HepG2 (cell line): ENCODE measurements around the gene MAPK13. TPM values are rescaled to one million over a fixed set of nuclear protein-coding genes. Genes with fewer than 3 reads are reported as not detected.

Experiments
- ATAC-seq: fragments of 200-7000 bp; cut with Tn5 transposase; 3 replicates; pipeline ENCODE4 v1.9.1; 2020; ENCODE audit warnings: mild to moderate bottlenecking, moderate library complexity
- BruUV-seq: library from RNA; stranded (reverse); fragments of 400-500 nt; replicated peaks from 2 replicates; lab custom pipeline; 2021; lab: Mats Ljungman, UMichigan
- CTCF ChIA-PET: fragments of 300-600 bp; formaldehyde crosslinking; extraction: SDS; loops from one replicate; lab custom pipeline; 2021; ENCODE audit warnings: low total read pairs, inconsistent platforms, low intra/inter-chr PET ratio; lab: Yijun Ruan, JAX
- POLR2A ChIA-PET: fragments of 350-600 bp; sonication (Branson Sonifier 250); formaldehyde crosslinking; loops from one replicate; lab custom pipeline; 2020; ENCODE audit warnings: antibody characterized with exemption, inconsistent platforms; lab: Yijun Ruan, JAX
- DNase-seq: peaks from one replicate; pipeline ENCODE4 v3.0.0-alpha.2; 2015; ENCODE audit warnings: low spot score
- FAIRE-seq: peaks from 3 replicates; lab custom pipeline; 2011; peaks lifted over from hg19 to GRCh38; lab: Jason Lieb, UNC
- H2AFZ ChIP-seq: one replicate; pipeline ENCODE4 v1.6.1; 2011; ENCODE audit warnings: low read length, inconsistent platforms
- H3K27ac ChIP-seq: fragments of 300-600 bp; 3 replicates; pipeline ENCODE4 v1.8.0; 2011; ENCODE audit warnings: mixed run types, mild to moderate bottlenecking, mixed read lengths, low read length, inconsistent platforms; ENCODE audit not compliant: insufficient read depth; ENCODE audit errors: extremely low read length
- H3K27me3 ChIP-seq, 2 experiments: fragments of 200-600 bp in 1 of 2; 2 replicates in 1 of 2; 3 replicates in 1 of 2; pipeline versions ENCODE4 v1.6.0 to v1.8.0; 2011; ENCODE audit warnings: low read length in 2 of 2, mild to moderate bottlenecking in 2 of 2, moderate library complexity in 2 of 2, inconsistent platforms in 1 of 2; ENCODE audit not compliant: insufficient read depth in 2 of 2, control insufficient read depth in 1 of 2
- H3K36me3 ChIP-seq, 2 experiments: fragments of 200-600 bp in 1 of 2; replicated peaks in 1 of 2; 2 replicates in 1 of 2; 3 replicates in 1 of 2; pipeline versions ENCODE4 v1.5.1 to v1.8.0; 2011; ENCODE audit warnings: low read length in 2 of 2, inconsistent platforms in 1 of 2; ENCODE audit not compliant: insufficient read depth in 2 of 2, control insufficient read depth in 1 of 2
- H3K4me1 ChIP-seq: 2 replicates; pipeline ENCODE4 v1.5.1; 2012; ENCODE audit warnings: low read length, inconsistent platforms; ENCODE audit not compliant: insufficient read depth
- H3K4me2 ChIP-seq: 2 replicates; pipeline ENCODE4 v1.6.0; 2011; ENCODE audit warnings: low read depth, low read length, inconsistent platforms
- H3K4me3 ChIP-seq, 3 experiments: fragments of 200-600 bp in 1 of 3; sonication (generic), shearing (Covaris generic) in 1 of 3; replicated peaks in 1 of 3; 2 replicates each; pipeline ENCODE4 v1.5.1; 2011 to 2016; ENCODE audit warnings: low read length in 3 of 3, inconsistent platforms in 2 of 3, low read depth in 2 of 3, mild to moderate bottlenecking in 2 of 3, control low read depth in 1 of 3, mixed read lengths in 1 of 3; ENCODE audit not compliant: insufficient read depth in 1 of 3
- H3K79me2 ChIP-seq: one replicate; pipeline ENCODE4 v1.6.1; 2011; ENCODE audit warnings: low read length, inconsistent platforms; ENCODE audit not compliant: insufficient read depth
- H3K9ac ChIP-seq: 2 replicates; pipeline ENCODE4 v1.6.0; 2011; ENCODE audit warnings: mild to moderate bottlenecking, low read depth, low read length, inconsistent platforms; ENCODE audit not compliant: insufficient read depth
- H3K9me3 ChIP-seq: 2 replicates; pipeline ENCODE4 v1.5.1; 2012; ENCODE audit warnings: mild to moderate bottlenecking, low read length
- H4K20me1 ChIP-seq: 2 replicates; pipeline ENCODE4 v1.6.0; 2011; ENCODE audit warnings: inconsistent platforms, mild to moderate bottlenecking, low read length, moderate library complexity; ENCODE audit not compliant: insufficient read depth
- CENPT ChIP-seq: sonication (generic); formaldehyde crosslinking; IDR thresholded peaks from 2 replicates; pipeline ENCODE4 v1.8.0; 2022; ENCODE audit warnings: low read depth, mild to moderate bottlenecking, moderate library complexity, missing genetic modification reagents
- CHD4 ChIP-seq: fragments of 200-600 bp; sonication (generic); IDR thresholded peaks from 2 replicates; pipeline ENCODE4 v1.7.0; 2017; ENCODE audit warnings: mild to moderate bottlenecking, low read length, borderline replicate concordance
- MED8 ChIP-seq: sonication (generic); formaldehyde crosslinking; IDR thresholded peaks from 2 replicates; pipeline ENCODE4 v1.8.1; 2023; ENCODE audit warnings: mild to moderate bottlenecking, missing genetic modification reagents; ENCODE audit not compliant: insufficient replicate concordance
- MXD4 ChIP-seq: IDR thresholded peaks from 2 replicates; pipeline ENCODE4 v1.6.1; 2016; ENCODE audit warnings: mild to moderate bottlenecking, missing biosample characterization, missing genetic modification reagents
- SRSF1 ChIP-seq: fragments of 200-400 bp; formaldehyde crosslinking; optimal IDR thresholded peaks from 2 replicates; pipeline ENCODE3; 2017; ENCODE audit warnings: mild to moderate bottlenecking, low read depth, low read length, moderate library complexity
- STAT5B ChIP-seq: sonication (generic); formaldehyde crosslinking; IDR thresholded peaks from 2 replicates; pipeline ENCODE4 v1.4.0; 2020; ENCODE audit warnings: missing genetic modification reagents
- TMF1 ChIP-seq: sonication (generic); formaldehyde crosslinking; IDR thresholded peaks from 2 replicates; pipeline ENCODE4 v1.8.1; 2022; ENCODE audit warnings: low read depth, missing genetic modification reagents
- ZNF30 ChIP-seq: sonication (generic); formaldehyde crosslinking; IDR thresholded peaks from 2 replicates; pipeline ENCODE4 v1.5.0; 2020; ENCODE audit warnings: mild to moderate bottlenecking, missing genetic modification reagents
- ZNF44 ChIP-seq: sonication (generic); formaldehyde crosslinking; IDR thresholded peaks from 2 replicates; pipeline ENCODE4 v1.5.1; 2020; ENCODE audit warnings: mild to moderate bottlenecking, missing genetic modification reagents
- ZNF530 ChIP-seq: sonication (generic); formaldehyde crosslinking; IDR thresholded peaks from 2 replicates; pipeline ENCODE4 v1.5.0; 2020; ENCODE audit warnings: low read depth, mild to moderate bottlenecking, missing genetic modification reagents
- ZNF547 ChIP-seq: sonication (generic); formaldehyde crosslinking; IDR thresholded peaks from 2 replicates; pipeline ENCODE4 v1.5.1; 2020; ENCODE audit warnings: mild to moderate bottlenecking, missing genetic modification reagents
- ZNF558 ChIP-seq: sonication (generic); formaldehyde crosslinking; IDR thresholded peaks from 2 replicates; pipeline ENCODE4 v1.9.0; 2022; ENCODE audit warnings: mild to moderate bottlenecking, missing genetic modification reagents, borderline replicate concordance
- ZNF7 ChIP-seq: IDR thresholded peaks from 2 replicates; pipeline ENCODE4 v1.6.1; 2016; ENCODE audit warnings: missing biosample characterization, missing genetic modification reagents
- WGBS: methylation state at CpG from one replicate; pipeline ENCODE4 v1.1.6; 2017; ENCODE audit warnings: low lambda C conversion rate; 5-methylcytosine and 5-hydroxymethylcytosine counted together
- in situ Hi-C: cut with HindIII; loops from 2 replicates; pipeline ENCODE4 v1.10.0; 2017; ENCODE audit warnings: low pct_unique_long_range_greater_than_20kb; ENCODE audit not compliant: extremely low pct_ligation_motif_present
- intact Hi-C: fragments of 100-400 bp; cut with micrococcal nuclease; formaldehyde crosslinking; loops from one replicate; pipeline ENCODE4 v1.10.0; 2022; ENCODE audit not compliant: unreplicated experiment
- polyA plus RNA-seq, 8 experiments: library from polyadenylated mRNA; depleted of rRNA in 3 of 8; stranded (reverse) in 7 of 8; unstranded in 1 of 8; fragments of >200 nt; fragmentation: Illumina TruSeq in 4 of 8; extraction: Trizol in 4 of 8; gene quantifications; 2 replicates each; pipeline versions ENCODE4 v1.2.1 to v1.2.3, GENCODE V29; 2011 to 2016; ENCODE audit warnings: low read depth in 4 of 8, missing spikeins in 1 of 8, mixed read lengths in 1 of 8; ENCODE audit not compliant: insufficient read depth in 1 of 8
- total RNA-seq, 5 experiments: library from RNA; depleted of rRNA; stranded (reverse); fragments of >200 nt; fragmentation: Illumina TruSeq; extraction: Trizol; gene quantifications; 2 replicates each; pipeline ENCODE4 v1.2.3, GENCODE V29; 2016; ENCODE audit warnings: low read depth in 1 of 5
- TF ChIP-seq, protein P1 (sequence below): IDR thresholded peaks from 2 replicates; pipeline ENCODE4 v1.6.1; 2016; ENCODE audit warnings: low read depth, control low read depth
- TF ChIP-seq, protein P2 (sequence below): sonication (generic); formaldehyde crosslinking; IDR thresholded peaks from 2 replicates; pipeline ENCODE4 v1.4.0; 2020; ENCODE audit warnings: low read depth, mild to moderate bottlenecking, missing genetic modification reagents
- TF ChIP-seq, protein P3 (sequence below): fragments of 450-650 bp; IDR thresholded peaks from 2 replicates; pipeline ENCODE4 v1.6.1; 2017; ENCODE audit warnings: mild to moderate bottlenecking
- TF ChIP-seq, protein P4 (sequence below): IDR thresholded peaks from 2 replicates; pipeline ENCODE4 v1.6.1; 2016; ENCODE audit warnings: mild to moderate bottlenecking
- TF ChIP-seq, protein P5 (sequence below): IDR thresholded peaks from 2 replicates; pipeline ENCODE4 v1.6.1; 2016

The MAPK13 gene
- total and polyA plus RNA-seq, 2 of the 13 experiments (the other 11 are each of a cell fraction or from before 2014, with no cell fraction given), result 12.7 to 43.4 TPM

- TF ChIP-seq, protein P1, sequence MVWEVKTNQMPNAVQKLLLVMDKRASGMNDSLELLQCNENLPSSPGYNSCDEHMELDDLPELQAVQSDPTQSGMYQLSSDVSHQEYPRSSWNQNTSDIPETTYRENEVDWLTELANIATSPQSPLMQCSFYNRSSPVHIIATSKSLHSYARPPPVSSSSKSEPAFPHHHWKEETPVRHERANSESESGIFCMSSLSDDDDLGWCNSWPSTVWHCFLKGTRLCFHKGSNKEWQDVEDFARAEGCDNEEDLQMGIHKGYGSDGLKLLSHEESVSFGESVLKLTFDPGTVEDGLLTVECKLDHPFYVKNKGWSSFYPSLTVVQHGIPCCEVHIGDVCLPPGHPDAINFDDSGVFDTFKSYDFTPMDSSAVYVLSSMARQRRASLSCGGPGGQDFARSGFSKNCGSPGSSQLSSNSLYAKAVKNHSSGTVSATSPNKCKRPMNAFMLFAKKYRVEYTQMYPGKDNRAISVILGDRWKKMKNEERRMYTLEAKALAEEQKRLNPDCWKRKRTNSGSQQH, result no peak
- TF ChIP-seq ZNF547 (no peak), MED8 (CRISPR knock-in tag) (no peak), CENPT (CRISPR knock-in tag) (no peak)
- TF ChIP-seq, protein P2, sequence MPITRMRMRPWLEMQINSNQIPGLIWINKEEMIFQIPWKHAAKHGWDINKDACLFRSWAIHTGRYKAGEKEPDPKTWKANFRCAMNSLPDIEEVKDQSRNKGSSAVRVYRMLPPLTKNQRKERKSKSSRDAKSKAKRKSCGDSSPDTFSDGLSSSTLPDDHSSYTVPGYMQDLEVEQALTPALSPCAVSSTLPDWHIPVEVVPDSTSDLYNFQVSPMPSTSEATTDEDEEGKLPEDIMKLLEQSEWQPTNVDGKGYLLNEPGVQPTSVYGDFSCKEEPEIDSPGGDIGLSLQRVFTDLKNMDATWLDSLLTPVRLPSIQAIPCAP (CRISPR knock-in tag), result no peak
Measured at GRCh38 chr6:36120018-36120417, 10.3 kb upstream of the MAPK13 start (continued).

DNA sequence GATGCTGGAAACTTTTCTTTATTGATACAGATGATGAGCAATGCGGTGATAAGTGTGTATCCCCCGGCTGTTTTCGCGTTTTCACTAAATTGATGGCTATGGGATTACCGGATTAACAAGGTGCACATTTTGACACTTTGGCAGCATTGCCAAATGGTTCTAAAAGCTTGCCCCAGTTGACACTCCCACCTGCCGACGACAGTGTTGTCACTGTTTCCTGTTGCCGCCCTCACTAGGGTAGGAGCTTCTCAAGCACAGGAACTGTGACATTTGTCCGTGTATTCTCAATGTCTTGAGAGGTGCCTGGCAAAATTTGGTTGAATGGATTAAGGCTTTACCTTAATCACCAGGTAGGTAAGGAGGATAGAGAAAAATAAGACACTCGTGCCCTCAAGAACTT, 9.8 kb upstream of the MAPK13 start:
- H3K9ac ChIP-seq, result no peak overlapping the region
- BruUV-seq, result no TSS peak
- POLR2A ChIA-PET, result interaction anchor here (0.9 to 4.2 kb wide), 4 partner anchors 11 to 93 kb away, joined by 3 to 29 read pairs (median 8); partner anchors contain the start of gene MAPK14
- no peaks in the 10 kb centered on the region for H4K20me1 ChIP-seq
- no peaks in the 10 kb centered on the region for H3K79me2 ChIP-seq
- WGBS, result 85% methylated on average over 10 of the region's 10 CpGs
- H3K4me1 ChIP-seq, result peaks cover 32% of the 10 kb centered on the region
- CTCF ChIA-PET, result no interaction called here
- H3K27ac ChIP-seq, result no peak overlapping the region
- peaks cover 0 to 2% of the 10 kb centered on the region in 2 experiments; a peak in 1 of 5 replicates for H3K36me3 ChIP-seq
- H3K9me3 ChIP-seq, result no peaks in the 10 kb centered on the region
- FAIRE-seq (no peak), ATAC-seq (no peak), DNase-seq (no peak)
- no peak overlapping the region for H2AFZ ChIP-seq
- intact Hi-C loops, result no loop called here
- no peak overlapping the region for H3K4me3 ChIP-seq
- no peaks in the 10 kb centered on the region for H3K27me3 ChIP-seq
- H3K4me2 ChIP-seq, result no peak overlapping the region
- in situ Hi-C loops, result no loop called here
- TF ChIP-seq ZNF558 (CRISPR knock-in tag) (no peak), ZNF44 (CRISPR knock-in tag) (no peak), STAT5B (CRISPR knock-in tag) (no peak), SRSF1 (no peak), MXD4 (no peak), ZNF7 (CRISPR knock-in tag) (no peak), CHD4 (no peak), ZNF530 (CRISPR knock-in tag) (no peak), ZNF30 (CRISPR knock-in tag) (no peak), TMF1 (CRISPR knock-in tag) (no peak)
- TF ChIP-seq, protein P3, sequence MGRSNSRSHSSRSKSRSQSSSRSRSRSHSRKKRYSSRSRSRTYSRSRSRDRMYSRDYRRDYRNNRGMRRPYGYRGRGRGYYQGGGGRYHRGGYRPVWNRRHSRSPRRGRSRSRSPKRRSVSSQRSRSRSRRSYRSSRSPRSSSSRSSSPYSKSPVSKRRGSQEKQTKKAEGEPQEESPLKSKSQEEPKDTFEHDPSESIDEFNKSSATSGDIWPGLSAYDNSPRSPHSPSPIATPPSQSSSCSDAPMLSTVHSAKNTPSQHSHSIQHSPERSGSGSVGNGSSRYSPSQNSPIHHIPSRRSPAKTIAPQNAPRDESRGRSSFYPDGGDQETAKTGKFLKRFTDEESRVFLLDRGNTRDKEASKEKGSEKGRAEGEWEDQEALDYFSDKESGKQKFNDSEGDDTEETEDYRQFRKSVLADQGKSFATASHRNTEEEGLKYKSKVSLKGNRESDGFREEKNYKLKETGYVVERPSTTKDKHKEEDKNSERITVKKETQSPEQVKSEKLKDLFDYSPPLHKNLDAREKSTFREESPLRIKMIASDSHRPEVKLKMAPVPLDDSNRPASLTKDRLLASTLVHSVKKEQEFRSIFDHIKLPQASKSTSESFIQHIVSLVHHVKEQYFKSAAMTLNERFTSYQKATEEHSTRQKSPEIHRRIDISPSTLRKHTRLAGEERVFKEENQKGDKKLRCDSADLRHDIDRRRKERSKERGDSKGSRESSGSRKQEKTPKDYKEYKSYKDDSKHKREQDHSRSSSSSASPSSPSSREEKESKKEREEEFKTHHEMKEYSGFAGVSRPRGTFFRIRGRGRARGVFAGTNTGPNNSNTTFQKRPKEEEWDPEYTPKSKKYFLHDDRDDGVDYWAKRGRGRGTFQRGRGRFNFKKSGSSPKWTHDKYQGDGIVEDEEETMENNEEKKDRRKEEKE, result no peak
- TF ChIP-seq, protein P4, sequence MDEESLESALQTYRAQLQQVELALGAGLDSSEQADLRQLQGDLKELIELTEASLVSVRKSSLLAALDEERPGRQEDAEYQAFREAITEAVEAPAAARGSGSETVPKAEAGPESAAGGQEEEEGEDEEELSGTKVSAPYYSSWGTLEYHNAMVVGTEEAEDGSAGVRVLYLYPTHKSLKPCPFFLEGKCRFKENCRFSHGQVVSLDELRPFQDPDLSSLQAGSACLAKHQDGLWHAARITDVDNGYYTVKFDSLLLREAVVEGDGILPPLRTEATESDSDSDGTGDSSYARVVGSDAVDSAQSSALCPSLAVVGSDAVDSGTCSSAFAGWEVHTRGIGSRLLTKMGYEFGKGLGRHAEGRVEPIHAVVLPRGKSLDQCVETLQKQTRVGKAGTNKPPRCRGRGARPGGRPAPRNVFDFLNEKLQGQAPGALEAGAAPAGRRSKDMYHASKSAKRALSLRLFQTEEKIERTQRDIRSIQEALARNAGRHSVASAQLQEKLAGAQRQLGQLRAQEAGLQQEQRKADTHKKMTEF, result no peak
- TF ChIP-seq, protein P5, sequence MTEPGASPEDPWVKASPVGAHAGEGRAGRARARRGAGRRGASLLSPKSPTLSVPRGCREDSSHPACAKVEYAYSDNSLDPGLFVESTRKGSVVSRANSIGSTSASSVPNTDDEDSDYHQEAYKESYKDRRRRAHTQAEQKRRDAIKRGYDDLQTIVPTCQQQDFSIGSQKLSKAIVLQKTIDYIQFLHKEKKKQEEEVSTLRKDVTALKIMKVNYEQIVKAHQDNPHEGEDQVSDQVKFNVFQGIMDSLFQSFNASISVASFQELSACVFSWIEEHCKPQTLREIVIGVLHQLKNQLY, result no peak
